Mammary microvascular endothelial cell (primary cell): ENCODE measurements around the gene IFITM2. TPM values are rescaled to one million over a fixed set of nuclear protein-coding genes. Genes with fewer than 3 reads are reported as not detected.

ENCODE experiments used
- total RNA-seq: library from RNA; depleted of rRNA; stranded (reverse); fragments of >200 nt; gene quantifications from 2 replicates; pipeline ENCODE4 v1.2.3, GENCODE V29; 2015

The IFITM2 gene
- 230 and 259 TPM in 2 replicates for total RNA-seq

GRCh38 chr11:307766-308708 lies at the start of gene IFITM2:
IFITM2 (plus strand) TSS chr11:307816; CDS start chr11:308193, 377 bp downstream.

GRCh38 chr11:278001-278951 lies 29.3 kb upstream of the IFITM2 start, which contains the start of gene NLRP6:
NLRP6 (plus strand) TSS chr11:278407; CDS start chr11:278570, 163 bp downstream.

GRCh38 chr11:288478-289397 lies 18.9 kb upstream of the IFITM2 start, which contains the start of gene PGGHG:
PGGHG (plus strand) TSS chr11:289126; CDS start chr11:289817, 691 bp downstream.

GRCh38 chr11:299081-299891 lies 8.3 kb upstream of the IFITM2 start, which contains the start of gene IFITM5:
IFITM5 (minus strand) TSS chr11:299526; CDS start chr11:299490, 36 bp downstream.

GRCh38 chr11:313787-314553 lies 6.4 kb downstream of the IFITM2 start, which contains the start of gene IFITM1:
IFITM1 (plus strand) TSS chr11:314040; CDS start chr11:314171, 131 bp downstream.

Other genes with a start within 250 kb of the IFITM2 start
- not detected in 2 replicates for gene SCGB1C1, start 114.7 kb upstream of the IFITM2 start, total RNA-seq
- 15.4 and 17.0 TPM in 2 replicates for gene BET1L, start 100.4 kb upstream of the IFITM2 start, total RNA-seq
- gene RIC8A, start 100.1 kb upstream of the IFITM2 start, total RNA-seq, result 109 and 164 TPM in 2 replicates
- 6.3 and 8.7 TPM in 2 replicates for gene SIRT3, start 71.5 kb upstream of the IFITM2 start, total RNA-seq
- gene PSMD13, start 70.8 kb upstream of the IFITM2 start, total RNA-seq, result 204 and 227 TPM in 2 replicates
- gene NLRP6, start 29.4 kb upstream of the IFITM2 start, total RNA-seq, result not detected in 2 replicates
- gene PGGHG, start 18.7 kb upstream of the IFITM2 start, total RNA-seq, result 7.1 and 8.0 TPM in 2 replicates
- not detected in 2 replicates for gene IFITM5, start 8.3 kb upstream of the IFITM2 start, total RNA-seq
- gene IFITM1, start 6.2 kb downstream of the IFITM2 start, total RNA-seq, result 47.6 and 56.4 TPM in 2 replicates
- 288 and 289 TPM in 2 replicates for gene IFITM3, start 13.0 kb downstream of the IFITM2 start, total RNA-seq
- gene B4GALNT4, start 61.7 kb downstream of the IFITM2 start, total RNA-seq, result 0.05 TPM in 1 of 2 replicates, not detected in the other
- 1.6 and 2.6 TPM in 2 replicates for gene PKP3, start 86.4 kb downstream of the IFITM2 start, total RNA-seq
- 48.3 and 58.3 TPM in 2 replicates for gene SIGIRR, start 107.2 kb downstream of the IFITM2 start, total RNA-seq
- 0.20 and 0.89 TPM in 2 replicates for gene ANO9, start 134.2 kb downstream of the IFITM2 start, total RNA-seq
- gene PTDSS2, start 142.5 kb downstream of the IFITM2 start, total RNA-seq, result 33.6 and 52.3 TPM in 2 replicates
- gene RNH1, start 199.4 kb downstream of the IFITM2 start, total RNA-seq, result 308 and 315 TPM in 2 replicates
- gene HRAS, start 227.8 kb downstream of the IFITM2 start, total RNA-seq, result 102 and 109 TPM in 2 replicates
- gene LRRC56, start 229.7 kb downstream of the IFITM2 start, total RNA-seq, result 0.05 and 0.73 TPM in 2 replicates